Astrocyte of the spinal cord (primary cell): Measurements from ENCODE around the gene EIF4E3.
A peak's percentile ranks its signal among the peaks of the same experiment; 100 is the strongest.

ENCODE experiments used
- DNase-seq: peaks from one replicate; pipeline ENCODE4 v3.0.0; 2011; ENCODE audit warnings: low read depth, low spot score
- H3K4me3 ChIP-seq: 2 replicates; pipeline ENCODE4 v1.5.1; 2011; ENCODE audit warnings: low read depth, mild to moderate bottlenecking, low read length, moderate library complexity
- in situ Hi-C: cut with HindIII; loops from 2 replicates; pipeline ENCODE4 v1.10.0; 2017; ENCODE audit warnings: low sequenced_read_pairs
- TF ChIP-seq, protein P1 (sequence below): IDR thresholded peaks from 2 replicates; pipeline ENCODE4 v1.5.1; 2012; ENCODE audit warnings: low read depth, mild to moderate bottlenecking, low read length, inconsistent platforms

EIF4E3 gene

GRCh38 chr3:71725271-71725991, at the start of gene EIF4E3:
Gene EIF4E3 (minus strand): TSS chr3:71725402. CDS start chr3:71725367, 35 bp downstream.
- H3K4me3 ChIP-seq: peak within 1 kb of the TSS; percentile 56
- in situ Hi-C loops: no loop called here
- TF ChIP-seq, protein P1, sequence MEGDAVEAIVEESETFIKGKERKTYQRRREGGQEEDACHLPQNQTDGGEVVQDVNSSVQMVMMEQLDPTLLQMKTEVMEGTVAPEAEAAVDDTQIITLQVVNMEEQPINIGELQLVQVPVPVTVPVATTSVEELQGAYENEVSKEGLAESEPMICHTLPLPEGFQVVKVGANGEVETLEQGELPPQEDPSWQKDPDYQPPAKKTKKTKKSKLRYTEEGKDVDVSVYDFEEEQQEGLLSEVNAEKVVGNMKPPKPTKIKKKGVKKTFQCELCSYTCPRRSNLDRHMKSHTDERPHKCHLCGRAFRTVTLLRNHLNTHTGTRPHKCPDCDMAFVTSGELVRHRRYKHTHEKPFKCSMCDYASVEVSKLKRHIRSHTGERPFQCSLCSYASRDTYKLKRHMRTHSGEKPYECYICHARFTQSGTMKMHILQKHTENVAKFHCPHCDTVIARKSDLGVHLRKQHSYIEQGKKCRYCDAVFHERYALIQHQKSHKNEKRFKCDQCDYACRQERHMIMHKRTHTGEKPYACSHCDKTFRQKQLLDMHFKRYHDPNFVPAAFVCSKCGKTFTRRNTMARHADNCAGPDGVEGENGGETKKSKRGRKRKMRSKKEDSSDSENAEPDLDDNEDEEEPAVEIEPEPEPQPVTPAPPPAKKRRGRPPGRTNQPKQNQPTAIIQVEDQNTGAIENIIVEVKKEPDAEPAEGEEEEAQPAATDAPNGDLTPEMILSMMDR: no peak
- no peak for DNase-seq

GRCh38 chr3:71771884-71772283, 46.7 kb upstream of the EIF4E3 start:
- TF ChIP-seq, protein P1: no peak
- DNase-seq: no peak
- in situ Hi-C loops: no loop called here
- no peak overlapping the region for H3K4me3 ChIP-seq

- TF ChIP-seq, protein P1: no peak
- in situ Hi-C loops: no loop called here
- no peak for DNase-seq
- H3K4me3 ChIP-seq: no peak overlapping the region
Measured at GRCh38 chr3:71771126-71771525, 45.9 kb upstream of the EIF4E3 start.

- DNase-seq: no peak
- H3K4me3 ChIP-seq: no peak overlapping the region
- in situ Hi-C loops: no loop called here
- TF ChIP-seq, protein P1: no peak
Measured at GRCh38 chr3:71763426-71763825, 38.2 kb upstream of the EIF4E3 start.

DNA sequence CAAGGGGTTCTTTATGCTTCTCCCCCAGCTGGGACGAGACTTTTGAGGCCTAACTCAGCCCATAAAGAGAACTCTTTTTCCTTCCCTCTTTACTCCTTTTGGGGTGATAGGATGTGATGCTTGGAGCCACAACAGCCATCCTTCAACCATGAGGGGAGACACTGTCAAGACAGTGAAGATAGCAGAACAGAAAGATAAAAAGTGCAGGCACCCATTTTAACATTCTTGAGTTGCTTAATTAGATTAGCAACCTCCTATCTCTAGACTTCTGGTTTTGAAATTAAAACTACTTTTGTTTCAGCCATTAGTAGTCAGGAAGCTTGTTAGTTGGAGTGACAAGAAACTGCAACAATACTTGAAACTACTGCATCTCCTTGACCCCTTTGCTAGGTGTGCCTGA, 34.9 kb upstream of the EIF4E3 start:
- TF ChIP-seq, protein P1: no peak
- no peak overlapping the region for H3K4me3 ChIP-seq
- in situ Hi-C loops: no loop called here
- no peak for DNase-seq

DNA sequence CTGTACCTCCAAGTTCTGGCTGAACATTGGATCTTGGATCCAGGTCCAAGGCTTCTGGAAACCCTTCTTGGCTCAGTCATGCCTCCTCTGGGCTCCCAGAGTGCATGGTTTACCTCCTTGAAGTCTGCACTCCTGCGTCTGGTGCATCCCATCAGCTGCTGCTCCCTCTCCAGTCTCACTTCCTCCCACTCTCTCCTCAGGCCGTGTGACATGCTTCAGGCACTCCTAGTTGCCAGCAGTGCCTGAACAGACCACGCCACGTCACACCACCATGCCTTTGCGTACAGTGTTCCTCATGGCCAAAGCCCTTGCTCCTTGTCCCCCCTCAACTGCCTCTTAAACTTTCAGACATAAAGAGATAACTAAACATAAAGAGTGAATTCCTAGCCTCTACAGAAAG, 34.2 kb upstream of the EIF4E3 start:
- DNase-seq: no peak
- in situ Hi-C loops: no loop called here

More for the DNA sequence above, 34.2 kb upstream of the EIF4E3 start:
- TF ChIP-seq, protein P1: no peak
- no peak overlapping the region for H3K4me3 ChIP-seq
